Endothelial cell (in vitro differentiated cells): ENCODE results near the gene REEP6. TPM values are rescaled to one million over a fixed set of nuclear protein-coding genes. Genes with fewer than 3 reads are reported as not detected.

ENCODE experiments used
- DNase-seq: peaks from one replicate; pipeline ENCODE4 v3.0.0; 2021; ENCODE audit warnings: low spot score
- H3K27ac Mint-ChIP-seq: one replicate; pipeline ENCODE4 v1.8.0; 2021; ENCODE audit warnings: mixed read lengths, inconsistent platforms; ENCODE audit not compliant: unreplicated experiment
- H3K27me3 Mint-ChIP-seq: one replicate; pipeline ENCODE4 v1.8.0; 2021; ENCODE audit warnings: mild to moderate bottlenecking, moderate library complexity, mixed read lengths, inconsistent platforms; ENCODE audit not compliant: unreplicated experiment
- H3K36me3 Mint-ChIP-seq: one replicate; pipeline ENCODE4 v1.8.0; 2021; ENCODE audit warnings: mild to moderate bottlenecking, low read depth, mixed read lengths, inconsistent platforms; ENCODE audit not compliant: unreplicated experiment
- H3K4me1 Mint-ChIP-seq: one replicate; pipeline ENCODE4 v1.8.0; 2021; ENCODE audit warnings: mild to moderate bottlenecking, mixed read lengths, inconsistent platforms; ENCODE audit not compliant: unreplicated experiment
- H3K4me3 Mint-ChIP-seq: one replicate; pipeline ENCODE4 v1.8.0; 2021; ENCODE audit warnings: mild to moderate bottlenecking, mixed read lengths, inconsistent platforms; ENCODE audit not compliant: unreplicated experiment
- H3K9me3 Mint-ChIP-seq: one replicate; pipeline ENCODE4 v1.8.0; 2021; ENCODE audit warnings: mixed read lengths, inconsistent platforms; ENCODE audit not compliant: unreplicated experiment
- total RNA-seq: library from RNA; stranded (reverse); fragmentation: NEBNext Ultra II Directional; extraction: Animal tissue kit (Norgen Biotek cat#: 25700); gene quantifications from one replicate; pipeline ENCODE4 v1.2.1, GENCODE V29; 2021; ENCODE audit not compliant: unreplicated experiment
- TF ChIP-seq, protein P1 (sequence below): fragments of 200-600 bp; sonication (generic); IDR thresholded peaks from one replicate; pipeline ENCODE4 v1.5.0; 2021; ENCODE audit warnings: antibody characterized with exemption; ENCODE audit not compliant: unreplicated experiment

The REEP6 gene
- total RNA-seq, 1 donor from 2014 or later, result 2.3 TPM

DNA sequence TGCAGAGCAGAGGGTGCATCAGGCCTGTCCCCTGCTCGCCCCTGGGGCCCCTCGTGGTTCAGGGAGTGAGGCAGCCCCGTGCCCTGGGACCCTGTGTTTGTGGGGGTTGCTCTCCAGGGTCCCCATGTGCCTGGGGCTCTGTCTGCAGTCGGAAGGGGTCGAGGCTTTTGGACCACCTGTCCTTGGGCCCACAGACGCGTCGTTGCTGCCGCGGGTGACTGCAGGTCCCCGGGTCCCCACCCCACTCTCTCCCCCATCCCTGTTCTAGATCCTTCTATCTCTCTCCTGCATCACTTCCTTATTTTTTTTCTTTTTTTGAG is 2.7 kb upstream of the REEP6 start:
- Mint-ChIP-seq H3K4me1 (peaks cover 2% of the 10 kb centered on the region), H3K4me3 (no peak overlapping the region), H3K9me3 (no peaks in the 10 kb centered on the region), H3K27me3 (peaks cover 14% of the 10 kb centered on the region), H3K27ac (no peak overlapping the region), H3K36me3 (no peaks in the 10 kb centered on the region)
- DNase-seq, result no peak
- TF ChIP-seq, protein P1, sequence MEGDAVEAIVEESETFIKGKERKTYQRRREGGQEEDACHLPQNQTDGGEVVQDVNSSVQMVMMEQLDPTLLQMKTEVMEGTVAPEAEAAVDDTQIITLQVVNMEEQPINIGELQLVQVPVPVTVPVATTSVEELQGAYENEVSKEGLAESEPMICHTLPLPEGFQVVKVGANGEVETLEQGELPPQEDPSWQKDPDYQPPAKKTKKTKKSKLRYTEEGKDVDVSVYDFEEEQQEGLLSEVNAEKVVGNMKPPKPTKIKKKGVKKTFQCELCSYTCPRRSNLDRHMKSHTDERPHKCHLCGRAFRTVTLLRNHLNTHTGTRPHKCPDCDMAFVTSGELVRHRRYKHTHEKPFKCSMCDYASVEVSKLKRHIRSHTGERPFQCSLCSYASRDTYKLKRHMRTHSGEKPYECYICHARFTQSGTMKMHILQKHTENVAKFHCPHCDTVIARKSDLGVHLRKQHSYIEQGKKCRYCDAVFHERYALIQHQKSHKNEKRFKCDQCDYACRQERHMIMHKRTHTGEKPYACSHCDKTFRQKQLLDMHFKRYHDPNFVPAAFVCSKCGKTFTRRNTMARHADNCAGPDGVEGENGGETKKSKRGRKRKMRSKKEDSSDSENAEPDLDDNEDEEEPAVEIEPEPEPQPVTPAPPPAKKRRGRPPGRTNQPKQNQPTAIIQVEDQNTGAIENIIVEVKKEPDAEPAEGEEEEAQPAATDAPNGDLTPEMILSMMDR, result no peak

DNA sequence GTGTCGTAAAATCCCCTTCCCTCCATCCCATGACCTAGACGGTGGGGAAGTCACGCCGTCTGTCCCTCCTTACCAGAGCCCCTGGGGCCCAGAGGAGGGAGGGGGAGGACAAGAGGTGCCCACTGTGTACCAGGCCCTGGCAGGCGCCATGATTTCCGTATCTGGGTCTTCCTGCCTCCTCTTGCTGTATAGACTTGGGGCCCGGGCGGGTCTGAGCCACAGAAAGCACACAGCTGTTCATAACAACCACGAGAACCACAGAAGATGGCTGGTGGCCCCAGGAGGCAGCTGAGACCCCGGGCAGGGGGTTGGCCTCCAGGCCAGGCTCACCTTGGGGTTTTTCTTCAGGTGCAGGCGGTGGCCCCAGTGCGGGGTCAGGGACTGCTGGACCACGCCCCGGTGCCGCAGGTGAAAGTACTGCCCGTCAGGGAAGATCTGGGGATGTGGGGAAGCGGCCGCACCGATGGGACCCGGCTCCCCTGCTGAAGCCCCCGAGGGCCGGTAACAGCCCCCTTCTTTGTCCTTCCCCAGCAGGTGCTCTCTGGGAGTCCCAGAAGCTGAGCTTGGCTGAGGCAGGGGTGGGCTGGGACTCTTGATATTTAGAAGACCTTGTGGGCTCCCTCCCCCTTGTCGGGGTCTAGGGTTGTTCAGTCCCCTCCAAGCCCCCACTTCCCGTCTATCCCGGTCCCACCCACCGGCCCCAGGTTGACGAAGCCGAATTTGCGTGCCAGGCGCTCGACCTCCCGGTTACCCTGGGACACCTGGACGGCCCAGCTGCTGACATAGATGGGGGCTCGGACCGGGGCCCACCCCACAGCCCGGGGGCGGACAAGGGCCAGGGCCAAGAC is 1.3 kb upstream of the REEP6 start:
- Mint-ChIP-seq H3K27ac (no peak overlapping the region), H3K4me1 (peaks cover 2% of the 10 kb centered on the region), H3K4me3 (no peak overlapping the region), H3K27me3 (peaks cover 14% of the 10 kb centered on the region), H3K36me3 (no peaks in the 10 kb centered on the region), H3K9me3 (no peaks in the 10 kb centered on the region)
- no peak for DNase-seq
- TF ChIP-seq, protein P1, result no peak

DNA sequence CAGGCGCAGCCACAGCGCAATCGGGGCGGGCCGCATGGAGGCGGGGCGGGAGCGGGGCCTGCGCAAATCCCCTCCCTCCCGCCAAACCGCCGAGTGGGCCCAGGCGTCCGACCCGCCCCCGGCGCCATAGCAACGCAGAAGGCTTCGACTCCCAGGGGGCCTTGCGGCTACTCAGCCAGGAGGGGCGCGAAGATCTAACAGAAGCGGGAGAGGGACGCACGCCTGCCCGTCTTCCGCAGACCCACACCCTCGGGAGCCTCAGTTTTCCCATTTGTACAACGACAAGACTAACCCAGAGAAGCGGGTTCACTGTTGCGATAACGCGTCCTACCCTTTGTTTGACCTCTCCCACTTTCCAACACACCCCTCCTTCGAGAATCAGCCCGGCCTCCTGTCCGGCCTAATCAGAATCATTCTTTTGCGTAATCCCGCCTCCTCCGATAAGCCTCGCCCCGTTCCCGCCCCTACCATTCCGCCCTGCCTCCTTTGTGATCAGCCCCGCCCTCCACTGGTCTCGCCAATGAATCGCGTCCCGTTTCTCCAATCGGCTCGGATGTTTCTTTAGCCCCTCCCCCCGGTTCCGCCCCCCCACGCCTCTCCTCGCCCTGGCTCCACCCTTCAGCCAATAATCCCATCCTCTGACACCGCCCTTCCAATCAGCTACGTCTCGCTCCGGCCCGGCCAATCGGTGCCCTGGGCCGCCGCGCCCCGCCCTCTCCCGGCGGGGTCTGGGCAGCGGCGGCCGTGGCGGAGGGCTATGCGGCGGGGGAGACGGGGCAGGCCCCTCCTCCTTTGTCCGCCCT is 469 bp upstream of the REEP6 start, which contains the start of gene PCSK4:
TSS of gene PCSK4 (minus strand) at position 40 of the 803 bp plus-strand sequence. CDS start at position 36, 4 bp downstream.
- H3K4me1 Mint-ChIP-seq, result peaks cover 2% of the 10 kb centered on the region
- TF ChIP-seq, protein P1, result no peak
- peaks cover 14% of the 10 kb centered on the region for H3K27me3 Mint-ChIP-seq
- H3K36me3 Mint-ChIP-seq, result no peaks in the 10 kb centered on the region
- H3K9me3 Mint-ChIP-seq, result no peaks in the 10 kb centered on the region
- peak; percentile 98 for DNase-seq
- peak within 1 kb of the TSS; percentile 92 for H3K4me3 Mint-ChIP-seq
- H3K27ac Mint-ChIP-seq, result no peak within 1 kb of the TSS

DNA sequence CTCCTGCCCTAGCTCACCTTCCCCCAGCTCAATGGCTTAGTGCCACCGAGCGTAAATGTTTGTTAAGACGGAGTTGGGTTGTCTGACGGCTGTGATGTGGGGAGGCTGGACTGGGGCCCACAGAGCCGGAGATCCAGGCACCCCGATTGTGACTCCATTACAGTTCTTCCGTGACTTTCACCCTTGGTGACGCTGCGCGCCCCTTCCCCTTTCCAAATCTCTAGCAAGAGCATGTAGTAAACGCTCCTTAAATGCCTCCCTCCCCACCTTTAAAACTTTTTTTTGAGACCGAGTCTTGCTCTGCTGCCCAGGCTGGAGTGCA is 829 bp downstream of the REEP6 start:
- Mint-ChIP-seq H3K36me3 (no peaks in the 10 kb centered on the region), H3K4me1 (peaks cover 2% of the 10 kb centered on the region), H3K27me3 (peaks cover 13% of the 10 kb centered on the region), H3K27ac (no peak overlapping the region), H3K9me3 (no peaks in the 10 kb centered on the region), H3K4me3 (peak overlapping the region; percentile 83)
- TF ChIP-seq, protein P1, result no peak
- DNase-seq, result no peak
